Activated naive CD4-positive, alpha-beta T cell treated with anti-CD3 and anti-CD28 coated beads, Interleukin-2, amount 10 ng/mL, durations not matched to agents 7 days and 5 days (primary cell): ENCODE measurements around the gene ACOX1.

Source experiments
- CTCF ChIA-PET: fragments of 350-600 bp; sonication (Branson Sonifier 250); formaldehyde crosslinking; loops from one replicate; lab custom pipeline; 2021; ENCODE audit warnings: antibody characterized with exemption; lab: Charles Lee
- DNase-seq: peaks from one replicate; pipeline ENCODE4 v3.0.0-alpha.2; 2020
- H3K27ac Mint-ChIP-seq: one replicate; pipeline ENCODE4 v1.8.0; 2021; ENCODE audit warnings: mild to moderate bottlenecking, moderate library complexity, mixed read lengths
- H3K27me3 Mint-ChIP-seq: one replicate; pipeline ENCODE4 v1.8.0; 2021; ENCODE audit warnings: mild to moderate bottlenecking, mixed read lengths
- H3K36me3 Mint-ChIP-seq: one replicate; pipeline ENCODE4 v1.8.0; 2021; ENCODE audit warnings: mixed read lengths
- H3K4me1 Mint-ChIP-seq: one replicate; pipeline ENCODE4 v1.8.0; 2021; ENCODE audit warnings: mixed read lengths
- H3K4me3 Mint-ChIP-seq: one replicate; pipeline ENCODE4 v1.8.0; 2021; ENCODE audit warnings: mild to moderate bottlenecking, moderate library complexity, mixed read lengths
- H3K9me3 Mint-ChIP-seq: one replicate; pipeline ENCODE4 v1.8.0; 2021; ENCODE audit warnings: mixed read lengths

Gene ACOX1

DNA sequence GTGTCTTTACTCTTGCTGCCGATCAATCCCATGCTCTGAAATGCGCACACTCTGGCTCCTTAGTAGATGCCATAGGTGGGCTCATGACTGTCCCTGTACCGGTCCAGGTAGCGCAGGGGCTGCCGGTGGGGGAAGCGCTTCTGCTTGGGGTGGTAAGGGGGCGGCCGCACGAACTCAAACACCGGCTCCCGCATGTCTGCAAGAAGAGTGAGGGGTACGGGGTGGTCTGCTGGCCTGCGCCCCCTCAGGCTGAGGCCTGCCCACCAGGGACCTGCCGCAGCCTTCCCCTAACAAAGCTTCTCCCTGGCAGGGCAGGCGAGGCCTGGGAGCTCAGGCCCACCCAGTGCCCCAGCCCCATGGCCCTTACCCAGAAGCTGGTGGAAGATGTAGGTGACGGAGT, 80.2 kb downstream of the ACOX1 start:
- Mint-ChIP-seq H3K36me3 (peaks cover 17% of the 10 kb centered on the region), H3K27ac (no peak overlapping the region), H3K4me3 (no peak overlapping the region), H3K9me3 (no peaks in the 10 kb centered on the region), H3K4me1 (peaks cover 31% of the 10 kb centered on the region), H3K27me3 (no peaks in the 10 kb centered on the region)
- CTCF ChIA-PET: interaction anchor here (0.9 to 5.7 kb wide), 2 partner anchors 21 to 51 kb away, joined by 3 to 56 read pairs; partner anchors contain the start of gene TRIM47
- DNase-seq: no peak

DNA sequence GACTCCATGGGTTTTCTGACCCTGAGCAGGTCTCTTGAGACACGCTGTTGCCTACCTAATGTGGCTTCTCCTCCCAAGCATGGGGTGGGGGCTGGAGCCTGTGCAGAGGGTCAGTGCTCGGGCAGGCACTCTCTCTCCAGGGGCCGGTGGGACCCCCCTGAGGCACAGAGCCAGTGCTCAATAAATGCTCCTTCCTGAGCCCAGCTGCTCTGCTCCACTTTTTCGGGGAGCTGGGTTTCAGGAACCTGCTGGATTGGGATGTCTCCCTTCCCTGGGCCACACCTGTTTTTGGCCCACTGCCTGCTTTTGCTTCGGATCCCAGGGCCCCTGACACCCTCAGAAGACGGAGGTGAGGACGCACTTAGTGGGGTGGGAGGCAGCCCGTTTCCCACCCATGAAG, 80.9 kb downstream of the ACOX1 start:
- H3K4me1 Mint-ChIP-seq: peaks cover 29% of the 10 kb centered on the region
- CTCF ChIA-PET: interaction anchor here (0.8 to 5.7 kb wide), 4 partner anchors 20 to 144 kb away, joined by 3 to 56 read pairs (median 20); partner anchors contain the start of genes TRIM47 and WBP2
- no peaks in the 10 kb centered on the region for H3K9me3 Mint-ChIP-seq
- H3K27ac Mint-ChIP-seq: peak overlapping the region; percentile 86
- H3K27me3 Mint-ChIP-seq: no peaks in the 10 kb centered on the region
- peak overlapping the region; percentile 66 for H3K4me3 Mint-ChIP-seq
- peaks cover 17% of the 10 kb centered on the region for H3K36me3 Mint-ChIP-seq
- DNase-seq: no peak

DNA sequence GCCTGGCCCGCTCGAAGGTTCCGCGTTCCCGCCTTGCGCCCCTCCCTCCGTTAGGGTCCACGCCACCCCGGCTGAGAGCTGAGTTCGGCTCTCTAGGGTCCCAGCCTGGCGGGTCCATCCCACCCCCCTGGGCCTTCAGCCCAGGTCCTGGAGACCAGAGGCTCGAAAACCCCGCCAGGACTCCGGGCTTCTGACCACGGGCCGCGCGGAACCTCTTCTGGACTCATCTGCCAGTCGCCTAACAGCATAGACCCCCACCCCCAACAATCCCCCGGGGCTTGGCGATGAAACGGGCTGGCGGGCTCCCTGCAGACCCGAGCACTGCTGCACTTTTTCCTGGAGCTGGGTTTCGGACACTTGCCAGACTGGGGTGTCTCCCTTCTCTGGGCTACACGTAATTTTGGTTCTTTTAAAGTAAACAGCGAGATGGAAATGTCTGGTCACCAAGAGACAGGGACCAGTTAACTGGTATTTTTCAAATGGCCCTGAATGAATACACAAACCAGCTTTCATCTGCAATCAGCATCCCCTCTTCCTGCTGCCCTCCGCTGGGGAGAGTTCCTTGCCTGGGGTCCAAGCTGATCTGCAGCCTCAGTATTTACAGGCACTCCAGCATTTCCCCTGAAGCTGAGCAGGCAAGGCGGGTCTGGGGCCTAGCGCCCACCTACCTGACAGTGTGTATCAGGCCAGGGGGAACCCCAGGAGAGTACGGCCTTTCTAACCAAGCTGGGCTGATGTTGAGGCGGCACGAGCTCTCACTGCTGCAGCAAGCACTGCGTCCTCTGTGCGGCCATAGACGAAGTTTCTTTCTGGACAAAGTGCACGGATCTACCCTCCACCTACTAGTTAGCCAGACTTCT, 81.6 kb downstream of the ACOX1 start:
- Mint-ChIP-seq H3K36me3 (peaks cover 17% of the 10 kb centered on the region), H3K9me3 (no peaks in the 10 kb centered on the region), H3K27ac (peak overlapping the region; percentile 86), H3K4me1 (peaks cover 26% of the 10 kb centered on the region), H3K4me3 (peak overlapping the region; percentile 66), H3K27me3 (no peaks in the 10 kb centered on the region)
- DNase-seq: no peak
- CTCF ChIA-PET: interaction anchor here (0.8 to 5.7 kb wide), 8 partner anchors 19 to 144 kb away, joined by 3 to 56 read pairs (median 8); partner anchors contain the start of genes TRIM47 and WBP2

DNA sequence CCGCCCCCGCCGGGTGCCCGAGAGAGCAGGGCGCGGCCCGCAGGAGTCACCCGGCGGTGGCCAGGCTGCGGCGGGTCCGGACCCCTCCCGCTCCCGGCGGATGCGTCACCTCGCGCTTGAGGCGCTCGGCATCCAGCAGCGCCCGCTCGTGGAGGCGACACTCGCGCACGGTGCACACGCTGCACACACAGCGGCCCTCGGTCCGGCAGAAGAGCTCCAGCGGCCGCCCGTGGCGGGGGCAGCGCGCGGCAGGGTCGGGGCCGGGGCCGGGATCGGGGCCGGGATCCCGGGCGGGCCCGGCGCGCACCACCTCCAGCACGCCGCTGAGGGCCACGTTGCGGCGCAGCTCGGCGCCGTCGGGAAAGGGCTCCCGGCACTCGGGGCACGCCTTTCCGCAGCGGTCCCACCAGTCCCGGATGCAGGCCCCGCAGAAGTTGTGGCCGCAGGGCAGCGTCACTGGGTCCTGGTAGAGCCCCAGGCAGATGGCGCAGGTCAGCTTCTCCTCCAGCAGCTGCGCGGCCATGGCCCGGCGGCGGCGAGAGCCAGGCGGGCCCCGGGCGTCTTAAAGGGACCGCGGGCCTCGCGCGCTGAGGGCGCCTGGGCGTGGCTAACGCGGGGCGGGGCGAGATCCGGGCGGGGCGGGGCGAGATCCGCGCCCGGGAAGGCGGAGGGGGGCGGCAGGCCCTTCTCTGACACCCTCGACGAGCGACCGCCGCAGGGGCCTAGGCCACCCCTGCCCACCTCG, 82.4 kb downstream of the ACOX1 start, which contains the start of gene TRIM65:
TSS of gene TRIM65 (minus strand) at position 537 of the 745 bp plus-strand sequence. CDS start at position 523, 14 bp downstream.
- peak; percentile 84 for DNase-seq
- CTCF ChIA-PET: interaction anchor here (0.7 to 5.7 kb wide), 15 partner anchors 9 to 143 kb away, joined by 3 to 56 read pairs (median 3); partner anchors contain the start of genes TRIM47 and WBP2

DNA sequence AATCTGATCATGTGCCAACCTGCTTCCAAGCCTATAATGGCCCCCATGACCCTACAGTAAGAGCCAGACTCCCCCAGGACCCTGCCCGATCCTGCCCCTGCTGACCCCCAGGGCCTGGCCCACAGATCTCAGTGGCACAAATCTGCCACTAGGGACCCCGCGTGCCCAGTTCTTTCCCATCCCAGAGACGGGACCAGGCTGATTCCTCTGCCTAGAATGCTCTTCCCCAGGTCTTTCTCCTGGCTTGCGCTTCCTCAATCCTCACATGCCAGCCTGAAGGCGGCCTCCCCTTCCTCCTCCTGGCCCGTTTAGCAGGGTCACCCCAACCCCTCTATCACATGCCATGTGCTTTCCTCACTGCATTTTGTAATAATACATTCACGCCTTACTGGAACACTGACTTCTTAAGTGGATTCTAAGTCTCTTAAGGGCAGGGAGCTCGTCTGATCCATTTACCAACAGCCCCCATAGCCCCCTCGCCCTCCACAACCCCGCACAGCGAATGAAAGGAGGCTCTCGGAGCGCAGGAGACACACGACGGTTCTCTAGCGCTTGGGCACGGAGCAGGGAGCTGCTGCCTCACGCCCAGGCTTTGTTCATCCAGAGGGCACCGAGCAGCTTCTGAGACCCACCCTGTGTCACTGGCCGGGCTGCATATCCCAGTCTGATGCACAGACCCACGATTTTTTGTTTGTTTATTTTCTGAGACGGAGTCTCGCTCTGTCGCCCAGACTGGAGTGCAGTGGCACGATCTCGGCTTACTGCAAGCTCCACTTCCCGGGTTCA, 83.4 kb downstream of the ACOX1 start:
- Mint-ChIP-seq H3K27me3 (no peaks in the 10 kb centered on the region), H3K27ac (peak overlapping the region; percentile 89), H3K4me1 (peaks cover 26% of the 10 kb centered on the region), H3K9me3 (no peaks in the 10 kb centered on the region), H3K36me3 (peaks cover 17% of the 10 kb centered on the region), H3K4me3 (peak overlapping the region; percentile 81)
- DNase-seq: no peak
- CTCF ChIA-PET: interaction anchor here (0.5 to 5.7 kb wide), 17 partner anchors 8 to 199 kb away, joined by 3 to 56 read pairs (median 3); partner anchors contain the start of genes TRIM47, UNC13D and WBP2

More for the DNA sequence above, 82.4 kb downstream of the ACOX1 start, which contains the start of gene TRIM65:
- Mint-ChIP-seq H3K27me3 (no peaks in the 10 kb centered on the region), H3K9me3 (no peaks in the 10 kb centered on the region), H3K36me3 (peaks cover 17% of the 10 kb centered on the region), H3K4me1 (peaks cover 26% of the 10 kb centered on the region), H3K27ac (peak within 1 kb of the TSS; percentile 89), H3K4me3 (peak within 1 kb of the TSS; percentile 81)

DNA sequence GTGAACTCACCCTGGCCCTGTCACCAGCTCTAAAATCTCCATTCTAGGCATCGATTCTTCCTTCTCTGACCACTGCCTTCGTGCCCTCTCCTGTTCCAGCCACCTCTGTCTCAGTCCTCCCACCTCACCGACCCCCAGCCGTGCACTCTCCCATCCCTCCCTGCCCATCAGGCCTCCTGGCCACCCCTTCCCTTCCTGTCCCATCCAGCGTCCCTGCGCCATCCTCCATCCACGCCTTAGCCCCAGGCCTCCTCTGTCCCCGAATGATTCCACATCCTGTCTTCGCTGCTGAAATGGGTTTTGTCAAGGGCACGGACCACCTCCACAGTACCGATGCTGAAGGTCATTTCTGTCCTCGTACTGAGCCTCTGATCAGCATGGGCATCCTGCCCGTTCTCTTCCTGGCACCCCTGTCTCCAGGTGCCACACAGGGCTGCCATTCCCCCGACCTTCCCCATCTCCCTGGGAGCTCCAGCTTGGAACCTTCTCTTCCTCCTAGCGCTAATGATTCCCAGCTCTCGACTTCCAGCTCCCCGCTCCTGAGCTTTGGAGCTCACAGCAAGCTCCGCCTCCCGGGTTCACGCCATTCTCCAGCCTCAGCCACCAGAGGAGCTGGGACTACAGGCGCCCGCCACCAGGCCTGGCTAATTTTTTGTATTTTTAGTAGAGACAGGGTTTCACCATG, 84.8 kb downstream of the ACOX1 start:
- DNase-seq: no peak
- H3K4me3 Mint-ChIP-seq: peak overlapping the region; percentile 19
- peaks cover 22% of the 10 kb centered on the region for H3K36me3 Mint-ChIP-seq
- H3K4me1 Mint-ChIP-seq: peaks cover 26% of the 10 kb centered on the region
- H3K9me3 Mint-ChIP-seq: no peaks in the 10 kb centered on the region
- H3K27me3 Mint-ChIP-seq: no peaks in the 10 kb centered on the region
- peak overlapping the region; percentile 28 for H3K27ac Mint-ChIP-seq
- CTCF ChIA-PET: interaction anchor here (1.1 to 3.9 kb wide), 4 partner anchors 32 to 261 kb away, joined by 3 to 30 read pairs (median 4); partner anchors contain the start of gene SMIM5

DNA sequence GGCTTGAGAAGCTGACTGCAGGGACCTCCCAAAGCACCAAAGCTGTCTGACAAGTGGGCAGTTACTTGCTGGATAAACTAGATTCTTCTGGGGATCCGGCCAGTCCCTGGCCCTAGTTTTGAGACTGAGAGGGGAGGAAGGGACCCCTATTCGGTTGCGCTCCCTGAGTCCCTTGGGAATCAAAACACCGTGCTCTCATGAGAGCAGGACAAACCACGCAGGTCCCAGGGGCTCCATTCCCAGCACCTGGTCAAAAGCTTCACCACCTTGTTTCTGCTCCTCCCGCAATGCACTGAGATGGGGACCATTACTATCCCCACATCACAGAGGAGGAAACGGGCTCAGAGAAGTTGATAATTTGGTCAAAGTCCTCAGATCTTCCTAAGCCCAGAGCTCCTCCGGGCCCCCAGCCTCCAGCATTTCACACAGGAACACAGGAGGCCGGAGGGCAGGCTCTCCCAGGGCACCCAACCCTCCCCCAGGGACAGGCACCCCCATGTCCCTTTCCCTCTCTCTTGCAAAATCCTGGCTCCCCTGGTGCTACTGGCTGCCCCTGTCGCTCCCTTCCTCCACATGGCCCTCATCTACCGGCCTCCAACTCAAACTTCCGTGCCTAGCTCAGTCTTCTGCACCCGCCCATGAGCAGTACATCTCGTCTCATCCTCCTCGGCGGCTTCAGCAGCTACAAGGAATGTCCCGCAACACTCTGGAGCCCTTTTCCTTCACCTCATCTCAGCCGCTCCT, 85.5 kb downstream of the ACOX1 start:
- Mint-ChIP-seq H3K27me3 (no peaks in the 10 kb centered on the region), H3K36me3 (peaks cover 18% of the 10 kb centered on the region), H3K4me1 (peaks cover 26% of the 10 kb centered on the region), H3K27ac (peak overlapping the region; percentile 28), H3K9me3 (no peaks in the 10 kb centered on the region), H3K4me3 (no peak overlapping the region)
- CTCF ChIA-PET: interaction anchor here (1.1 kb wide), 3 partner anchors 31 to 260 kb away, joined by 3 to 4 read pairs (median 3); partner anchors contain the start of gene SMIM5
- no peak for DNase-seq

DNA sequence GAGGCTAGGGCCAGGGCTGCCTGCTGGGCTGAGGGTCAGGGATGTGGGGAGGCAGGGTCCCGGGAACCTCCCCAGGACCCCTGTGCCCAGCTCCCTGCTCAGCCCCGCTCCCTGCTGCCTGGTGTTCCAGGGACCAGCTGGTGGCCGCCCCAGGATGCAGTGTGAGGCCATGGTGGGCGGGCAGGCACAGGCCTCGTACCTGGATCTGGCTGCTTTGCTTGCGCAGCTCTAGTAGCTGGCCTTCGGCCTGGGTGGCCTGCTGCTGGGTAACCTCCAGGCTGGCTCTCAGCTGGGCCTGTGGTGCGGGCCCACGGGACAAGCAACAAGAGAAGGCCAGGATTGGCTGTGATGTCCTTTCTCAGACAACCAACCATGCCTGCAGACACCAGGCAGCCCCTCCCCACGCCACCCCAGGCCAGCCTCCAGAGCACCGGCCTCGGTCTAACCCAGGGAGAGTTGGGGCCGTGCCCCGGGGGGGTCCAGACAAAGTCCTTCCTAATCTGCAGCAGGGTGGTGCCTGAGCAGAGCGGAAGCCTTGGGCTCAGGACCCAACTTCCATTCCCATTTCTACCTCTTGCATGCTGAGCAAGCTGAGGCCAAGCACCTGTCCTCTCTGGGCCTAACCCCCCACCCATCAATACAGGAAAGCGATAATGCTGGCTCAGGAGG, 86.3 kb downstream of the ACOX1 start:
- Mint-ChIP-seq H3K27me3 (no peaks in the 10 kb centered on the region), H3K9me3 (no peaks in the 10 kb centered on the region), H3K27ac (no peak overlapping the region), H3K36me3 (peaks cover 18% of the 10 kb centered on the region), H3K4me1 (peaks cover 26% of the 10 kb centered on the region), H3K4me3 (no peak overlapping the region)
- CTCF ChIA-PET: interaction anchor here (1.1 kb wide), 2 partner anchors 31 to 259 kb away, joined by 3 to 4 read pairs; partner anchors contain the start of gene SMIM5
- DNase-seq: no peak

DNA sequence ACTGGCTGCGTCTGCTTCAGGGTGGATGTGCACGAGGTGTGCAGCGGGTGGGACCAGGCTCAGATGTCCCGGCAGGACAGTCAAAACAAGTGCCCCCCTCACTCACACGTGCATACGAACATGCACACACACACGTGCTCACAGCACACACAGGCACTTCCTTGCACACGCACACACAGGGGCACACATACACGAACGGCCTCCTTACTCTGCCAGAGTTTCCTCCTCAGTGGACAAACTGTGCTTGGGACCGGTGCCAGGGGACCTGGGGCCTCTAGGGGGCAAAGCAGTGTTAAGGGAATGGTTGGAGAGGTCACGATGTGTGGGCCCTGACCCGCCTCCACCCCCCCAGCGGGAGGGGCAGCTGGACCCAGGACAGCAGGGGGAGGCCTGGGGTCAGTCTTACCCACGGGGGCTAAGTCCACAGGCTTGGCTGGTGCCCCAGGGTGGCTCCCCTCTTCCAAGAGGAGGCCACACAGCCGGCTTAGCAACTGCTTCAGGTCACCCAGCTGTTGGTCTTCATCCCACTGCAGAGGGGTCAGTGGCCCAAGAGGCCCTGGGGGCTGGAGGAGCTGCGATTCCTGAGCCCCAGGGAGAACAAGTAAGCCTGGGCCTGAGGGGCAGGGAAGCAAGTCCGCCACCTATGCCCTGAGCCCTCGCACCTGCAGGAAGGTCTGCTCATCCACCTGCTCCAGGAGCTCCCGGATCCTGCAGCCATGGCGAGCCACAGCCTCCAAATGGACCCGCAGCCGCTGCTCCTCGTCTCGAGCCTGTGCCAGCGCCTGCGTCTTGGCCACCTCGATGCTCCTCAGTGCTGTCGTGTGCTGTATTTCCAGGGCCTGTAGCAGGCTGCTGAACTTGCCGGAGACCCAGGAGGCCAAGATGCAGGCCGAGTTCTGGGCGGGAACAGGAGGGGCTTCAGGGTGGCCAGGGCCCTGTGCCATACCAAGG, 87.1 kb downstream of the ACOX1 start:
- Mint-ChIP-seq H3K27me3 (no peaks in the 10 kb centered on the region), H3K4me3 (no peak overlapping the region), H3K36me3 (peaks cover 15% of the 10 kb centered on the region), H3K27ac (no peak overlapping the region), H3K9me3 (no peaks in the 10 kb centered on the region), H3K4me1 (peaks cover 20% of the 10 kb centered on the region)
- no peak for DNase-seq
- CTCF ChIA-PET: no interaction called here
